Prostate gland (tissue), 2 donors: Measurements from ENCODE around the gene RSRC2. TPM values are rescaled to one million over a fixed set of nuclear protein-coding genes. Genes with fewer than 3 reads are reported as not detected.

Source experiments
- DNase-seq: peaks from one replicate; pipeline ENCODE4 v3.0.0-alpha.2; 2019; ENCODE audit warnings: low spot score
- H3K27ac ChIP-seq, 2 donors: fragments of 200-600 bp; sonication (generic); 2 replicates each; pipeline ENCODE4 v1.5.1; 2017 to 2019
- H3K27me3 ChIP-seq: fragments of 200-600 bp; sonication (generic); replicated peaks from 2 replicates; pipeline ENCODE4 v1.5.1; 2019; ENCODE audit not compliant: insufficient read depth
- H3K36me3 ChIP-seq, 2 donors: fragments of 200-600 bp; sonication (generic); 1 replicate in 1 of 2; 2 replicates in 1 of 2; pipeline versions ENCODE4 v1.5.1 to v1.8.1; 2017 to 2019
- H3K4me1 ChIP-seq: fragments of 200-600 bp; sonication (generic); replicated peaks from 2 replicates; pipeline ENCODE4 v1.5.1; 2019
- H3K4me3 ChIP-seq, 2 donors: fragments of 200-600 bp; sonication (generic); 2 replicates each; pipeline ENCODE4 v1.5.1; 2017 to 2019
- H3K9me3 ChIP-seq: fragments of 200-600 bp; sonication (generic); 2 replicates; pipeline ENCODE4 v1.5.1; 2017
- CTCF ChIP-seq, 4 experiments: fragments of 200-600 bp in 2 of 4; fragments of 450-650 bp in 2 of 4; sonication (generic) in 2 of 4; IDR thresholded peaks; 1 replicate in 3 of 4; 2 replicates in 1 of 4; pipeline ENCODE4 v1.5.1; 2016 to 2019; ENCODE audit warnings: antibody characterized with exemption in 4 of 4, mild to moderate bottlenecking in 2 of 4, moderate library complexity in 2 of 4
- POLR2A ChIP-seq: fragments of 450-650 bp; IDR thresholded peaks from one replicate; pipeline ENCODE4 v1.6.1; 2016; ENCODE audit warnings: antibody characterized with exemption, mild to moderate bottlenecking
- POLR2AphosphoS5 ChIP-seq: sonication (generic); formaldehyde crosslinking; IDR thresholded peaks from one replicate; pipeline ENCODE4 v1.6.1; 2017; ENCODE audit warnings: antibody characterized with exemption
- WGBS: methylation state at CpG from one replicate; pipeline ENCODE4 v1.1.5; 2018; 5-methylcytosine and 5-hydroxymethylcytosine counted together
- intact Hi-C: fragments of 100-400 bp; cut with DNase I; formaldehyde crosslinking; loops from one replicate; pipeline ENCODE4 v1.14.2; 2022
- total RNA-seq, 2 donors: library from RNA; depleted of rRNA; stranded (reverse); fragments of >200 nt; gene quantifications; one replicate each; pipeline ENCODE4 v1.1.0, GENCODE V29; 2016

The RSRC2 gene
- total RNA-seq, 2 donors from 2014 or later = 53.0 to 61.9 TPM

GRCh38 chr12:122538496-122538895 is 11.8 kb upstream of the RSRC2 start:
- Histone ChIP-seq H3K4me1 (no peaks in the 10 kb centered on the region), H3K9me3 (no peaks in the 10 kb centered on the region), H3K27ac (no peak overlapping the region), H3K36me3 (no peaks in the 10 kb centered on the region), H3K4me3 (no peak overlapping the region), H3K27me3 (no peaks in the 10 kb centered on the region)
- no peak for TF ChIP-seq POLR2A
- TF ChIP-seq POLR2AphosphoS5 = no peak
- TF ChIP-seq CTCF (IDR thresholded peaks at IDR 0.05) = no peak
- intact Hi-C loops = no loop called here
- 91% methylated on average over 5 of the region's 5 CpGs for WGBS
- no peak for DNase-seq

GRCh38 chr12:122537021-122537420 is 10.3 kb upstream of the RSRC2 start:
- H3K9me3 ChIP-seq = no peaks in the 10 kb centered on the region
- H3K4me3 ChIP-seq = no peak overlapping the region
- DNase-seq = no peak
- TF ChIP-seq CTCF (IDR thresholded peaks at IDR 0.05) (no peak), POLR2AphosphoS5 (no peak), POLR2A (no peak)
- H3K36me3 ChIP-seq = no peaks in the 10 kb centered on the region
- no peaks in the 10 kb centered on the region for H3K27me3 ChIP-seq
- intact Hi-C loops = no loop called here
- 97% methylated on average over 4 of the region's 4 CpGs for WGBS
- H3K4me1 ChIP-seq = no peaks in the 10 kb centered on the region
- H3K27ac ChIP-seq = no peak overlapping the region

GRCh38 chr12:122533856-122534255 is 7.1 kb upstream of the RSRC2 start:
- intact Hi-C loops = no loop called here
- Histone ChIP-seq H3K27me3 (no peaks in the 10 kb centered on the region), H3K27ac (no peak overlapping the region), H3K4me3 (no peak overlapping the region), H3K4me1 (no peaks in the 10 kb centered on the region), H3K36me3 (no peaks in the 10 kb centered on the region), H3K9me3 (no peaks in the 10 kb centered on the region)
- TF ChIP-seq POLR2AphosphoS5 (no peak), POLR2A (no peak), CTCF (IDR thresholded peaks at IDR 0.05) (no peak)
- 96% methylated on average over 2 of the region's 2 CpGs for WGBS
- no peak for DNase-seq

- H3K4me3 ChIP-seq = no peak overlapping the region
- H3K27ac ChIP-seq = no peak overlapping the region
- TF ChIP-seq POLR2AphosphoS5 = no peak
- no peaks in the 10 kb centered on the region for H3K36me3 ChIP-seq
- no peaks in the 10 kb centered on the region for H3K27me3 ChIP-seq
- WGBS = 98% methylated on average over 6 of the region's 6 CpGs
- H3K9me3 ChIP-seq = no peaks in the 10 kb centered on the region
- no peak for DNase-seq
- intact Hi-C loops = no loop called here
- no peaks in the 10 kb centered on the region for H3K4me1 ChIP-seq
Observed at GRCh38 chr12:122528992-122529391, 2.3 kb upstream of the RSRC2 start.

- no peaks in the 10 kb centered on the region for H3K4me1 ChIP-seq
- H3K36me3 ChIP-seq = no peaks in the 10 kb centered on the region
- no peaks in the 10 kb centered on the region for H3K27me3 ChIP-seq
- intact Hi-C loops = no loop called here
- DNase-seq = no peak
- TF ChIP-seq POLR2AphosphoS5 = no peak
- TF ChIP-seq POLR2A = no peak
- TF ChIP-seq CTCF (IDR thresholded peaks at IDR 0.05) = no peak
- 96% methylated on average over 7 of the region's 7 CpGs for WGBS
- H3K4me3 ChIP-seq = no peak overlapping the region
- no peaks in the 10 kb centered on the region for H3K9me3 ChIP-seq
- H3K27ac ChIP-seq = no peak overlapping the region
Observed at GRCh38 chr12:122528582-122528981, 1.8 kb upstream of the RSRC2 start.
